ENCODE data around the gene PTPRO.
"Not testable (repeated sequence)": the region's sequence is repeated elsewhere in the genome, so short reads cannot be mapped to it uniquely, and the experiment has no call there.

Gene PTPRO

DNA sequence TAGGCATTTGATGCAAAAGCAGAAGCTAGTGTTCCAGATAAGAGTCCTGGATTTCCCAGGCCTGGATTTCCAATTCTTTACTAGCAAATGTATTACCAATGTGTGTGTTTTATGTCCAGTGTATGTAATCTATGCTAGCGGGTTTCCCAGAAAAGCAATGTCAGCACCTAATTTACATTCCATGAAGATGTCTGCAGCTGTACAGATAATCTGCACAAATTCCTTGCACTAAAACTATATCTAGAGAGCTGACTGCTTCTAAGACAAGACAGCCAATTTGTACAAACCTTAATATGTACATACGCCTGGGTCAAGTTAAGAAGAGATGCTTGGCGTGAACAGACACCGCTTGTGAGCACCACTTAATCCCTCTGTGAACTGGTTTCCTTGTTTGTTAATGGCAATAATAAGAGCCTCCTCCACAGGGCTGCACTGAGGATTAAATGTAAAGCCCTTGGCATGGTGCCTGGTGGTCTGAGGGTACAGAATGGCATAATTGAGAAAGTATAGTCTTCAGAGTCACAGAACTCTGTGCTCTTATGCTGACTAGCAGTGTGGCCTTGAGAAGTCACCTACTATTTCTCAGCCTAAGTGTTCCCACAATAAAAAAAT, 281.3 kb downstream of the PTPRO start:
- DNase-seq (ENCODE audit: low spot score) = no peak

DNA sequence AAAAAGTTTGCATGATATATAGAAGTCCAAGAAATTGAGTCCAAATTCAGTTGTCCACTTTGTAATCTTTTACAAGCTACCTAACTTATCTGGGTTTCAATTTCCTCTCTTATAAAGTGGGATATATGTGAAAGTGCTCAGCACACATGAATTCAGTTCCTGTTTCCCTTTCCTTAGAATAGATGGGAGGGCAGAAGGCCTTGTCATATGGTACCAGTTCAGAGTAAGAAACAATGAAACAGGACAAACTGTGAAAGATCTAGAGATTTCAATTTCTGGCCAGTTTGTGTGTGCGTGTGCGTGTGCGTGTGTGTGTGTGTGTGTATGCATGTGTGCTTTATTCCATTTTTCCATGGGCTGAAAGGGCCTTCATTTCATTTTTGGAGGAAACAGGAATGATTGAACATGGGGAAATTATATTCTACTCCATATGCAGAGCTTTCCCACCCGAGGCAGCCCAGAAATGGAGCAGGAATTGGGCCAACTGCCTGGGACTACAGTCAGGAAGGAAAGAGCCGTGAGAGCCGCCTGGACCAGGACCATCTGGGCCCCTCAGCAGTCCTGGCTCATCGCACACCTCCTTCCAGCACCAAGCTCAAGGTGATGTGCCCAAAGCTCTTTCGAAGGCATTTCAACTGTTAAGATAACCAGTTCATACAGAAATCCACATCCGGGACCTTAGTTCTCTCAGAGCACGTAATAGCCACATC, 283.7 kb downstream of the PTPRO start:
- DNase-seq (ENCODE audit: low spot score) = no peak

DNA sequence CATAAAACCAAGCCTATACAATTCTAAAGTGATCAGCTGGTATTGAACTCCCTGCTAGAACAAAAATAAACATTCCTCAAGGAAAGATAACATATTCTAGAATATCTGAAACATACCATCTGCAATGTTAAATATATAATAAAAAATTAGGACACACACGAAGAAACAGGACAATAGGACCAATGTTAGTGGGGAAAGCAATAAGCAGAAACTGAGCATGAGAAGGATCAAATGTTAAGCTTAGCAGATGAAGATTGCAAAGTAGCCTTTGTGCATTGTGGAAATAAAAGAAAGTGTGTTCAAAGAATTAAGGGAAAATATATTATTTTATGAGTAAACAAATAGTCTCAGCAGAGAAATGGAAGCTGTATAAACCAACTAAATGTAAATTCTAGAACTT, 286.1 kb downstream of the PTPRO start:
- DNase-seq (ENCODE audit: low spot score) = no peak

DNA sequence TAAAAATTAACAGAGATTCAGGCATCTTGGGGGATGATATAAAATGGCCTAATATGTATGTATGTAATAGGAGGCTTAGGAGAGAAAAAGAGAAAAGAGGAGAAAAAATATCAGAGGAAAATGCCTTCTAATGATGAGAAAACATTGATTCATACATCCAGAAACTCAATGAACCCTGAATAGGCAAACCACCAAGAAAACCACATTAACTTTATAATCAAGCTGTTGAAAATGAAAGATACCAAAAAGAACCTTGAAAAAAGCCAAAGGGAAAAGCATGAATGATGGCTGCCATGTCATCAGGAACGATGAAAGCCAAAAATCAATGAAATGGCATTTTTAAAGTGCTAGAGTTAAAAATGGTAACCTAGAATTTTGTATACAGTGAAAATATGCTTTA, 286.6 kb downstream of the PTPRO start:
- no peak for DNase-seq (ENCODE audit: low spot score)

DNA sequence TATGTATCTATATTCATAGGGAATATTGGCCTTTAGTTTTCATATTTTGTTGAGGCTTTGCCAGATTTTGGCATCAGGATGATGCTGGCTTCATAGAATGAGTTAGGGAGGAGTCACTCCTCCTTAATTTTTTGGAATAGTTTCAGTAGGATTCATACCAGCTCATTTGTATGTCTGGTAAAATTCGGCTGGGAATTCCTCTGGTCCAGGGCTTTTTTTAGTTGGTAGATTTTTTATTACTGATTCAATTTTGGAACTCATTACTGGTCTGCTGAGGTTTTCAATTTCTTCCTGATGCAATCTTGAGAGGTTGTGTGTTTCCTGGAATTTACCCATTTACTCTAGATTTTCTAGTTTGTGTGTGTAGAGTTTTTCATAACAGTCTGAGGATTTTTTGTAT, 291.7 kb downstream of the PTPRO start:
- peak; percentile 18 for DNase-seq (ENCODE audit: low spot score)

DNA sequence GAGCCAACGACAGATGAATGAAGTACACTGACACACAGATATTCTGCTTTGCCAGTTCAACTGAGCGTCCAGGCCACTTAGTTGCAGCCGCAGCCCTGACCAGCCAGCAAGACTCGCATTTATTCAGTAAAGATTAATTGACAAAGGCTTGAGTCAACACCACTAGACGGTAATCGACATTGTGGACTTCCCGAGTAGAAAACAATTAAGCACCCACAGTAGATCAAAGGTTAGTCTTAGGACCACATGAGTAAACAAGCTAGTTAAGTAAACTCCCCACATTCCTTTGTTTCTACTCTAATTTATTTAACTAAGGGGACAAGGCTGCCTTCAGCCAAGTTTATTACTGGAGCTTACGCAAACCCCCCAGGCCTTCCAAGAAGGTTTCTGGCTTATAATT, 294.2 kb downstream of the PTPRO start:
- not testable (repeated sequence) for DNase-seq (ENCODE audit: low spot score)

DNA sequence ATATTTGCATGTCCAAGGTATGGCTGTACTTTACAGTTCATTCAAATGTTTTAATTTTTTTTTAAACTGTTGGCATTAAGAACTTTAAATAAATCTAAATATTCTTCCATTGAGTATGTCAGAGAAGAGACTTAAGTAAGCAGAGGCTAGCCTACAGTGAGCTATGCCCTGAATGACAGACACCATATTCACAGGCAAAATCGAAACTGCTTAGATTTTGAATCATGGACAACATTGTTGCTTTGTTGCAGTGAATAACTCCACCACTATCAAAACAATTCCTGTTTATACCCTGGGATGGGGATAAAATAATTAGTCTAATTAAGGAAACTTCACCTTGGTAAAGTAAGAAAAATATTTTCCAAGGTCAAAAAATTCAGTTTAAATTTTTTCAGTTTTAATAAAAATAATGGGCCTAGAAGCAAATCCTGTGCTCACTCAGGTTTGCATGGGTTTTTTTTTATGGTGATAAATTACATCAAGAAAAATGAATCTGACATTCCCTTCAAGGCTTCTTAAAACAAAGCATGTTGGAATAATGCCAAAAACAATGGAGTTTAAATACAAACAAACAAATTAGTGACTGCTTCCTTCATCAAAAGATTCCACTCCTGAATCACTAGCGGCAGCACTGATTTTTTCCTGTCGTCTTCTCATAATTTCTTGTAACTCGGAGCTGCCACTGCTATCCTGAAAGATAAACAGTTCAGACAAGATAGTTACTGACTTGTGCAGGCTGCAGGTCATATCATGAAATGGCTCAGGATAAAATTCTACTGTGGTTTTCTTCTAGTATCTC, 298.6 kb downstream of the PTPRO start:
- DNase-seq (ENCODE audit: low spot score) = no peak

DNA sequence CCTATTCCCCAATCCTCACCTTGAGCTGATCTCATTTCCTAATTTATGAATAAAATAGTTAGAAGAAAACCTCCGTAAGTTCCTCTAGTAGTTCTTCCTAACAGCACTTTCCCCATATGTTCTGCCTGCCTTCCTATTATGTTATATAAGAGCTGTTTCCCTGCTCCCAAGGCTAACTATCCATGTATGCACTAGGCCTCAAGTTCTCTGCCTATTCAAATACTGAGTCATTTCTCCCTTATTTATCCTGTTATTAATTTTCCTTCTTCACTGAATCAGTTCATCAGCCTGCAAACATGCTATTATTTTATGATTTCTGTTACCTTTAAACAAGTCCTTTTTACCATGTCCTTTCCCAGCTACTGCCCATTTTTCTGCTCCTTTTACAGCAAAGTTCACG, 302.8 kb downstream of the PTPRO start:
- no peak for DNase-seq (ENCODE audit: low spot score)

DNA sequence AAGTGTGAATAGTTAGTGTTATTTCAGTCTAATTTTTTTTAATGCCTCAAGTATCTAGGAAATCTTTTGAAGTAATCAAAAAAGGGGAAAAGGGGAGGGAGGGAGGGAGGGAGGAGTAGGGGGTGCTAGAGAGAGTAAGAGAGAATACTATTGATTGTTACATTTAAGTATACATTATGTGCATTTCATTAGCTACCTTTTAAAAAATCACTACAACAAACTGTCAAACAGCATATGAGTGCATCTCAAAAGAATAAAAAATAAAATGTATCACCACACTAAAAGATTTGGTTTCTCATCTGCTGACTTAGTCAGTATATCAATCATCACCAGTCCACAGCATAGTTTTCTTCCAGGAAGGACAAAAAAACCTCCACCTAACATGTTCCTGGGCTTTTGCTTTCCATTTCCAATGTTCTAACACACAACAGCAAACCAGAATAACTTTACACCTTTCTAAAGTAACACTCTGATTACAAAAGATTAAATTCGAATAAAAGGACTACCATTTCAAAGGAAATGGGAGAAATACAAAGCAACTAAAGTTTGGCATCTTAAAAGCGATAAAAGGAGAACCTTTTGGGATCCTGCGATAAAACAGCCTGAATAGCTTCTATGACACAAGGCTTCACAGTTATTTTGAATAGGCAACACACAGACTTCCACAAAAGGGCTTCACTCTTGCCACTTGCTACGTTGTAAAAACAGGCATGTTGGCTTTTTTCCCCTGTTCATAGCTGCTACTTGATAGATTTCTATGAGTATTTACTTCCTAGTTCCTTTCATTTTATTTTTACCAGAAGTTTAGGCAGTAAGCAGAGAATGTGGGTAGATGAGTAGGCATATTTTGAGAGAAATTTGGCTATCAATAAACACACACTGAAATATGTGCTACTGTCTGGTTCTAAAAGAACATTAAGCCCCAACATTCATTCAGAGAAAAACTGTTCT, 306.0 kb downstream of the PTPRO start:
- peak; percentile 10 for DNase-seq (ENCODE audit: low spot score)

DNA sequence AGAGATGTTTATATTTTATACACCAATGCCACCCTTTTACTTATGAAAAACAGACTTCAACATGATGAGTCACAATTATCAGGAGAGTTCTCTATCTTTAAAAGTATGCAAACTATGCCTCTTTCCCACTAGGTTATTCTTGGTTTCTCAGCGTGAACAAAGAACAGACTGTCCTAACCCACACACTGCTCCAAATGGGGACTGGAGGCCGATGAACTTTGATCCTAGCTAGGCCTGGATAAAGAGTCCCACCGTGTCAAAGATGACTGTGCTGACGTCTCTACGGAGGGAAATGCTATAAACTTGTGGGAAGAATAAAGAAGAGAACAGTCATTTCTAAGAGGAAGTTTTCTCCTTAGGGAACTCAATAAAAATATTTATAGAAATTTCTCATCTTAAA, 306.8 kb downstream of the PTPRO start:
- peak; percentile 70 for DNase-seq (ENCODE audit: low spot score)

DNA sequence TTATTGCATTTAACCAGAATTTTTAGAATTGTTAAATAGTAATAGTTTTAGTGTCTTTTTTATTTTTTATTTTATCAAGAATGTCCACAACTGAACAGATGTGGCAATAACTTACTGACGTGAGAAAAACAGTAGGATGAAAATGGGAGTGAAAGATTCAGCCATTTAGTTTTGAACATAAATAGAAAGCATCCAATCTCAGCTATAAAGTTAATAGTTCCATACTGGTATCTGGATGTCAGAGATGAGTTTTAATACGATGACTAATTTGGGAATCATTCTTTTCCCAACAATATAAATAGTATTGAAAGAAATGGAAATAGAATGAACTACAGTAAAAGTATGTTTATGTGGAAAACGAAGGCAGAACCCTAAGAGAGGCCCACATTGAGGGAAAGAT, 307.5 kb downstream of the PTPRO start:
- DNase-seq (ENCODE audit: low spot score) = no peak

DNA sequence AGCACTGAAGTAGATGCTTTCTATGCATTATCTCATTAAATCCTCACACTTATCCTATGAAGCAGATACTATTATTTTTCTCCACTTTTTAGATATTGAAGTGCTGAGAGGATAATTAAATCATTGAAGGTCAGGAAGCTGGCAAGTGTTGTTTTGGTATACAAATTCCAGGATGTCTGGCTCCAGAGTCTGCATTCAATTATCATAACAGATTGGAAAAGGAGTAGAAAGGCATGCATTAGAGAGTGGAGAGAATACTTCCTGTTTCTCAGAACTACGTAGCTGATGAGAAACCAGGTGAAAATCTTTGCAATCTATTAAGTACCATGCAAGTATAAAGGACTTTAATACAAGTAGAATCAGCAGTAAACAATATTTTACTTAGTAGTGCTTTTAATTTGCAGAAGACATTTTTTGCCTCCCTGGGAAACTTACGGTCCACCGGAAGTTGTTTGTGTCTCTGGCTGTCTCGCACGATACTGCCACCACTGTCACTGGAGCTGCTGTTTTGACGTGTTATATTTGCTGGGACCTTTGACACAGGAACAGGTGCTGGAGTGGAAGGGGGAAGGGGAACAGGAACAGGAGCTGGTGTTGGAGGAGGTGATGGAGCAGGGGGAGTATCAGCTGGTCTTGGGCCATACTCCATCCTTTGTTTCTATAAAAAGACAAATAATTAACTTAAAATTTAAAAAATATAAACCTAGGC, 308.9 kb downstream of the PTPRO start:
- no peak for DNase-seq (ENCODE audit: low spot score)

DNA sequence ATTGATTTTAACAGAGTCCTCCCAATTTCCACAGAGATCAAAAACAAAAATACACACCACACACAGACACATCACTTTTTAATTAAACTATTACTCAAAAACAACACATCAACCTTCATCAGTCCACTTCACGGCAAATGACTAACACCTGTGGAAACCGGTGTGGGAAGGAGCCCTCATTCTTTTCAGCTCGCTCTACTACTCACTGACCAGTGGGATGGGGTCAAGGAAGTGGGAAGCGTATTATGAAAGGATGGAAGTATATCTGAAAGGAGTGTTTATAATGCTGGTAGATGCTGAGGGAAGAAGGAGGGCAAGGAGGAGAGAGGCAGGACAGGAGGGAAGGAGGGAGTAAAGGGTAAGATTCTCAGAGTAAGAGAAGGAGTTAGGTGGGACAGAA, 310.4 kb downstream of the PTPRO start:
- DNase-seq (ENCODE audit: low spot score) = no peak

DNA sequence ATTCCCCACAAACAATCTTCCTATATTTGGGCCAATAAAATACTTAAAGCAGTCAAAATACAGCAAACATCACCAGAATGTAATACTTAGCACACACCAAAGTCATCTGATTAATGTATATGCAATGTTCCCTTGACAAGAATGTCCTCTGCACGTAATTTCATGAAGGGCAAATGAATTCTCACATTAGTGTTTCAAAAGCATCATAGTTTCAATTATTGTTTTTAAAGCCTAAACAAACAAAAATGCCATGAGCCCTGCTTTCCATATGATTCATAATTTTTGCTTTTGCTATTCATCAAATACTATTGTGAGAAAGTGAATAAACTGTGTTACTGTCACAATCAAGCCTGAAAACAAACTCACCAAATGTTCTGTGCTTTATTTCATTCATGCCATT, 310.9 kb downstream of the PTPRO start:
- DNase-seq (ENCODE audit: low spot score) = no peak

DNA sequence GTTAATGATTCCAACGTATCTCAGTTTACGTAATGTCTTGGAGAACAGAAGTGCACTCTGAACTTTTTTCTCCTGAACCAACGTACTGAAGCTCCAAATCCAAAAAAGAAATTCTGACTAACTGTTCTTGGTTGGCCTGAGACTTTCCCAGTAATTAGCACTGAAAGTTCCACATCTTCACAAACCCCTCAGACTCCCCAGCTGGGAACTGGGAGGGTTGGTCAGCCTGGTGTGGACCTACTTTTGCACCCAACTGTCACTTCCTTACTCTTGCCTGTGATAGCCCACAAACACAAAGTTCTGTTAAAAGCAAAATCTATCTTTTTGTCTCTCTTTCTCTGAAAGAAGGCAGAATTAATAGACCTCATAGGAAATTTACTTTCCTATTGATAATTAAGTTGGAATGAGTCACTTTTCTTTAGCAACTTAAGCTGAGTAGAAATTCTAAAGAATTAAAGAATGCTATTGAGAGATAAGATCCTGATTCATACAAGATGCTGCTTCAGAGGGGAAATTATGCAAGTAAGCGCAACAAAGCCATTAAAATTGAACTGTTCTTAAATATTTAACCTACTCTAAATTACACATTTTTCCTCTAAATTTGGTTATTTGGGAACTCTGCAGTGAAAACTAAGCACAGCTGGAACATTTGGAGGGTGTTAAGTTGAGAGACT, 311.8 kb downstream of the PTPRO start:
- no peak for DNase-seq (ENCODE audit: low spot score)

DNA sequence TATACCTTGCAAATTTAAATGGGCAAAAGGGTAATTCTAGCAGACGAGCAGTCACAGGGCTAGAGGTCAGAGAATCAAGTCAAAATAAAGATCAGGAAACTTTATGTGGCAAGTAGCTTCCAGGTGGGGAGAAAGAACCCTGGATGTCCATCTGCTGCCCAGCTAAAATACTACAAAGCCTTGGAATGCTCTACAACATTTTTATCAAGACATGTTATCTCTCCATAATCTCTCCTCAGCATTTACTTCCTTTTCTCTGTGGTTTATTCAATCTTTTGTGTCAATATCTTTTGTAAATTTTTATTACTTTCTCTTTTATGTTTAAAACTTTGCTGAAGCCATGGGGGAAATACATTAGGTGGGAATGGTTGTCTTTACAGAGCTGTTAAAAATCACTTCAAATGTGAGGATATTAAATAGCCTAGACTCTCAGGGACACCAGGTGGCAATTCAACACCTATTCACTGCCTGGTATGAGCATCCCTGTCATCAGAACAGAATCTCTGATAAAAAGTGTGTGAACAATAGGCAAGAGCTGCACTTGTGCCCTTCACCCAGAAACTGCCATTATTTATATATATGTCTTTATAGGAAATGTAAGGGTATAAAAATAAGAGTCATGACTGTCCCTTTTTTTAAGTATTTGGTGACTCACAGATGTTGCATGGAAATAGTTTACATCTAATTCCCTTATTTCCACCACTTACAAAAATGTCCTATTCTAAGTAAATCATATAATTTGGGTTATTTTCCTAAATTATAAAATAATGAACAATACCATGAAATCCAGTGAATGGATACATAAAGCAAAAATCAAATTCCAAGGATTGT, 314.0 kb downstream of the PTPRO start:
- DNase-seq (ENCODE audit: low spot score) = no peak

DNA sequence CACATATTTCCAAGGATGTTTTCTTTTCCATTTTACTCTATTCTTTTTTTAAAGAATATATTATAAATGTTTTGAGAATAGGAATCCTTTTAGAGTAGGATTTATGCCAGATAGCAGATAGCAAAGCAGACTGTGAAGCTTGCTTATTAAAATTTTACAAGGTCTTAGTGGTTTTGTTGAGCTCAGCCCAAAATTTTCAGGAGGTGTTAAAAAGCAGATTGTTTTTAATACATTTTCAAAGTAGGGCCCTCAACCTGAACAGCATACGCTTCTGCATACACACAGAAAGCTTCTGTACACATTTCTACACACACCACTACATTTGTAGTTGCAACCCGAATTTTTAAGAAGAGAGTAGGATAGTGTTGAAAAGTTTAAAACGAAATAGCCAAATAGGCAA, 315.9 kb downstream of the PTPRO start:
- DNase-seq (ENCODE audit: low spot score) = no peak

DNA sequence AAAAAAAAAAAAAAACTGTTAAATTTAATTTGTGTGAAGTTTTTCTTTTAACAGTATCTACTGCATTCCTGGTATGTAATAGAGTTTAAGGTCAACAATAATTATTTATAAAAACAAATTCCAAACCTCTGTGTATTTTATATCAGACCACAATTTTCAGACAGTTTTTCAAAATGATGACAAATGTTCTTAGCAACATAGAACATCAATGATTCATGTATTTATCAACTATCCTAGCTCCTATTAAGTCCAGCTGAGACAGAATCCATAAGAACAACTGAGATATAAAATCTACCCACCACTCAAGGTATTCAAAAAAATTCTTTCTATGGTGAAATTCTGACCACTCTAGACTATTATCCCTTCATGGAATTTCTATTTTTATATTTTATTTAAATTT, 322.4 kb downstream of the PTPRO start:
- DNase-seq (ENCODE audit: low spot score) = no peak

DNA sequence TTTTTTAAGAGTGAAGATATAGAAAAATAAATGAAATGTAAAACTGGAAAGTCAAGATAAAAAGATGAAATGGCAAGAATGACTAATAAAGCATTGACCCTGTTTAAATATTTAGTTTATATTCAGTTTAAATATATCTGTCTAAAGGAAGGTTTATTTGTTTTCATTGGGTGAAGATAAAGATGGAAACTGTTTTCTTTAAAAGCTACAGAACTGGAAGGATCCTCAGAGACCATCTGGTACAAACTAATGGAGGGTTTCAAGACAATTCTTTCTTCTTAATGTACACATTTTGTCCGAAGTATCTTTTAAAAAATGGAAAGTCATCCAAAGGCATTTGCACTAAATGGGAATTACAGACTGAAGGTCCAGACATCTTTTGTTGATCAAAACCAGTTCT, 324.3 kb downstream of the PTPRO start:
- DNase-seq (ENCODE audit: low spot score) = no peak
